Measurements from ENCODE around the gene CHCHD2. TPM values are rescaled to one million over a fixed set of nuclear protein-coding genes. Genes with fewer than 3 reads are reported as not detected.

CHCHD2 gene
- total RNA-seq, 1 donor from 2014 or later: 200 TPM

DNA sequence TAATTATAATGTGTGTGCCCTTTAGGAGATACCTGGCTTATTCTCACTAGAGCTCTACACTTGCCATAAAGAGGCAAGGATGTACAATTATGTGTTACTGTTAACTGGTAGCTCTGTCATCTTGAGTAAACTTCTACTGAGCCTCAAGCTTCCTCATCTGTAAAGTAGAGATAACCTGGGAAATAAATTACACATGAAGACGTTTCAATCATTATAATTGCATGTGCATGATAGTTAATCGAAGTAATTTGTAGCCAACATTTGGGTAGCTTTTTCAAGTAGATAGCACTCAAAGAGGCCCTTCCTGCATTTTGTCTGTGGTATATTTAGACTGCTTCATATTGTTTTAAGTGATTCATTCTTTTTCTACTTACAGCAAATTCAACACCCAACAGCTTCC lies 52.3 kb downstream of the CHCHD2 start:
- no peak for ATAC-seq
- H3K36me3 ChIP-seq: peaks cover 63% of the 10 kb centered on the region
- DNase-seq: no peak
- H3K9me3 ChIP-seq: no peaks in the 10 kb centered on the region
- no peaks in the 10 kb centered on the region for H3K27me3 ChIP-seq
- intact Hi-C loops (cut with DNase I): no loop called here
- H3K4me3 ChIP-seq: no peak overlapping the region
- TF ChIP-seq, protein P1, sequence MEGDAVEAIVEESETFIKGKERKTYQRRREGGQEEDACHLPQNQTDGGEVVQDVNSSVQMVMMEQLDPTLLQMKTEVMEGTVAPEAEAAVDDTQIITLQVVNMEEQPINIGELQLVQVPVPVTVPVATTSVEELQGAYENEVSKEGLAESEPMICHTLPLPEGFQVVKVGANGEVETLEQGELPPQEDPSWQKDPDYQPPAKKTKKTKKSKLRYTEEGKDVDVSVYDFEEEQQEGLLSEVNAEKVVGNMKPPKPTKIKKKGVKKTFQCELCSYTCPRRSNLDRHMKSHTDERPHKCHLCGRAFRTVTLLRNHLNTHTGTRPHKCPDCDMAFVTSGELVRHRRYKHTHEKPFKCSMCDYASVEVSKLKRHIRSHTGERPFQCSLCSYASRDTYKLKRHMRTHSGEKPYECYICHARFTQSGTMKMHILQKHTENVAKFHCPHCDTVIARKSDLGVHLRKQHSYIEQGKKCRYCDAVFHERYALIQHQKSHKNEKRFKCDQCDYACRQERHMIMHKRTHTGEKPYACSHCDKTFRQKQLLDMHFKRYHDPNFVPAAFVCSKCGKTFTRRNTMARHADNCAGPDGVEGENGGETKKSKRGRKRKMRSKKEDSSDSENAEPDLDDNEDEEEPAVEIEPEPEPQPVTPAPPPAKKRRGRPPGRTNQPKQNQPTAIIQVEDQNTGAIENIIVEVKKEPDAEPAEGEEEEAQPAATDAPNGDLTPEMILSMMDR (IDR thresholded peaks at IDR 0.05): no peak
- H3K4me1 ChIP-seq: peaks cover 17% of the 10 kb centered on the region
- H3K27ac ChIP-seq: no peak overlapping the region

DNA sequence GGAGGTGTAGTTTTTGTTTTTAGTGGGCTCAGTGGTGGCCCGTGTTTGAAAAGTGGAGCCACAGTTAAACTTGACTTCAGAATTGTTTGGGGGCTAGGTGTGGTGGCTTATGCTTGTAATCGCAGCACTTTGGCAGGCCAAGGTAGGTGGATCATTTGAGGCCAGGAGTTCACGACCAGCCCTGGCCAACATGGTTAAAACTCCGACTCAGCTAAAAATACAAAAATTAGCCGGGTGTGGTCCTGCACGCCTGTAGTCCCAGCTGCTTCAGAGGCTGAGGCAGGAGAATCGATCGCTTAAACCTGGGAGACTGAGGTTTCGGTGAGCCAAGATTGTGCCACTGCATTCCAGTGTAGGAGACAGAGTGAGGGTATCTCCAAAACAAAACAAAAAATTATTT lies 52.9 kb downstream of the CHCHD2 start:
- Histone ChIP-seq H3K36me3 (peaks cover 57% of the 10 kb centered on the region), H3K4me1 (peaks cover 17% of the 10 kb centered on the region), H3K27ac (no peak overlapping the region), H3K9me3 (no peaks in the 10 kb centered on the region), H3K4me3 (no peak overlapping the region), H3K27me3 (no peaks in the 10 kb centered on the region)
- TF ChIP-seq, protein P1 (IDR thresholded peaks at IDR 0.05): no peak
- intact Hi-C loops (cut with DNase I): no loop called here
- DNase-seq: peak; percentile 4
- ATAC-seq: no peak

Other genes with a start within 250 kb of the CHCHD2 start
- gene SEPTIN14, start 243.7 kb downstream of the CHCHD2 start, total RNA-seq: not detected
- 3.9 TPM for gene ZNF713, start 219.0 kb downstream of the CHCHD2 start, total RNA-seq
- gene MRPS17, start 154.6 kb downstream of the CHCHD2 start, total RNA-seq: 12.6 TPM
- gene NIPSNAP2, start 141.9 kb downstream of the CHCHD2 start, total RNA-seq: 47.7 TPM
- 10.1 TPM for gene PSPH, start 55.0 kb downstream of the CHCHD2 start, total RNA-seq
- gene CCT6A, start 54.7 kb downstream of the CHCHD2 start, total RNA-seq: 76.2 TPM
- 167 TPM for gene SUMF2, start 42.2 kb downstream of the CHCHD2 start, total RNA-seq
- 0.72 TPM for gene PHKG1, start 13.5 kb downstream of the CHCHD2 start, total RNA-seq
- gene NUPR2, start 9.9 kb upstream of the CHCHD2 start, total RNA-seq: 0.98 TPM